Measurements from ENCODE around the gene ARL14.

DNA sequence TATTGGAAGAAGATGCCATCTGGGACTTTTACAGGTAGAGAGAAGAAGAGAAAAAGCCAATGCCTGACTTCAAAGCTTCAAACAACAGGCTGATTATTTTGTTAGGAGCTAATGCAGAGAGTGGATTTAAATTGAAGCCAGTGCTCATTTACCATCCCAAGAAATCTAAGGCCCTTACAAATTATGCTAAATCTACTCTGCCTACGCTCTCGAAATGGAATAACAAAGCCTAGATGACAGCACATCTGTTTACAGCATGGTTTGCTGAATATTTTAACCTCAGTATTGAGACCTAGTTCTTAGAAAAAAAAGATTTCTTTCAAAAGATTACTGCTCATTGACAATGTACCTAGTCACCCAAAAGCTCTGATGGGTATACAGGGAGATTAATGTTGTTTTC, 16.2 kb downstream of the ARL14 start:
- TF ChIP-seq POLR2AphosphoS5 (IDR thresholded peaks at IDR 0.05; ENCODE audit: low read depth, low read length) (no peak), POLR2A (IDR thresholded peaks at IDR 0.05; ENCODE audit: low read depth, low read length) (no peak), SPI1 (IDR thresholded peaks at IDR 0.05; ENCODE audit: low read depth, low read length) (no peak), TAF1 (IDR thresholded peaks at IDR 0.05; ENCODE audit: low read depth, low read length) (no peak)
